Erythroblast (primary cell): Measurements from ENCODE around the gene DYDC2.

Source experiments
- GATA1 ChIP-seq: IDR thresholded peaks from 2 replicates; pipeline ENCODE4 v1.6.1; 2011; ENCODE audit warnings: low read depth, mild to moderate bottlenecking, control low read depth, low read length, moderate library complexity
- POLR2A ChIP-seq: IDR thresholded peaks from 2 replicates; pipeline ENCODE4 v1.6.1; 2011; ENCODE audit warnings: mild to moderate bottlenecking, low read length

DNA sequence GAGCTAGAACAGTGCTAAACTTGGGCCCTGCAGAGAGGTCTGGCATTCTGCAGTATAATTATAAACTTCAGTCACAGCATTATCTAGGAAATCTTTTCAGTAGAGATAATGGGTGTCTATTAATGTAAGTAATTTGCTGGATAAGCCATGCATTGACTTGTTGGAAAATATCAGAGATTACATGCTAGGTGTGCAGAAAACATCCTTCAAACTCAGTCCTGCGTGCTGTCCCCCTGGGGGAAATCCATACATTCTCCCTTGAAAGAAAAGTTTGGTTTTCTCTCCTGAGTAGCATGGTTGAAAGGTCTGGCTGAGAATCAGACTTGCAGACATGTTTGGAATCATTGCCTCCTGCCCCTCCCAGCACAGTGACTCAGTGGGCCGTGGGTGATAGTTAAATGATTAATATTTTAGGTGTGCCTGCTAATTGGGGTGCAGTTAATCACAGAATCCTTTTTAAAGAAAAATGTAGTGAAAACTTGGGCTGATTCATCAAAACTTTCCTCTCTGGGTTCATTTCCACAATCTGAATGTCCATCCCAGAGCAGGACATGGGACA lies 37.9 kb downstream of the DYDC2 start:
- TF ChIP-seq POLR2A: no peak
- TF ChIP-seq GATA1: no peak
